ENCODE data around the gene UNCX.

- TF ChIP-seq POLR2AphosphoS5 (IDR thresholded peaks at IDR 0.05; ENCODE audit: low read depth) (no peak), REST (IDR thresholded peaks at IDR 0.05; ENCODE audit: unreplicated experiment) (no peak), CTCF (conservative IDR thresholded peaks at IDR 0.05; ENCODE audit: low read depth in 2 of 2) (no peak), EZH2phosphoT487 (IDR thresholded peaks at IDR 0.05; ENCODE audit: unreplicated experiment) (no peak), EZH2 (IDR thresholded peaks at IDR 0.05; ENCODE audit: low read depth, unreplicated experiment) (no peak), STAT1 (IDR thresholded peaks at IDR 0.05; ENCODE audit: unreplicated experiment) (no peak), CREB1 (CRISPR knock-in tag; IDR thresholded peaks at IDR 0.05; ENCODE audit: low read depth) (no peak), ETS1 (IDR thresholded peaks at IDR 0.05) (no peak)
Measured at GRCh38 chr7:1278543-1278942, 45.9 kb downstream of the UNCX start.
